H9 (cell line): ENCODE measurements around the gene ZNF737. TPM values are rescaled to one million over a fixed set of nuclear protein-coding genes. Genes with fewer than 3 reads are reported as not detected.

Source experiments
- DNase-seq: peaks from one replicate; pipeline ENCODE4 v3.0.0-alpha.2; 2017
- H2AFZ ChIP-seq: one replicate; pipeline ENCODE4 v1.6.1; 2013; ENCODE audit warnings: mild to moderate bottlenecking, low read length, control low read depth, moderate library complexity
- H2AK5ac ChIP-seq: 2 replicates; pipeline ENCODE4 v1.6.1; 2013; ENCODE audit warnings: low read length, control low read depth, mixed read lengths; ENCODE audit not compliant: insufficient read length
- H2BK120ac ChIP-seq: one replicate; pipeline ENCODE4 v1.6.1; 2013; ENCODE audit warnings: low read depth, mild to moderate bottlenecking, low read length, control low read depth, inconsistent platforms; ENCODE audit not compliant: poor library complexity, severe bottlenecking
- H2BK12ac ChIP-seq: 2 replicates; pipeline ENCODE4 v1.6.1; 2013; ENCODE audit warnings: low read length, control low read depth, mixed read lengths, low read depth; ENCODE audit not compliant: insufficient read length
- H2BK15ac ChIP-seq: 2 replicates; pipeline ENCODE4 v1.6.1; 2013; ENCODE audit warnings: low read depth, low read length, control low read depth
- H2BK20ac ChIP-seq: one replicate; pipeline ENCODE4 v1.6.1; 2013; ENCODE audit warnings: low read depth, mild to moderate bottlenecking, low read length, control low read depth, inconsistent platforms; ENCODE audit not compliant: poor library complexity, severe bottlenecking
- H2BK5ac ChIP-seq: 2 replicates; pipeline ENCODE4 v1.6.1; 2013; ENCODE audit warnings: low read length, control low read depth, mixed read lengths; ENCODE audit not compliant: insufficient read length
- H3K14ac ChIP-seq: 2 replicates; pipeline ENCODE4 v1.6.1; 2013; ENCODE audit warnings: low read length, control low read depth; ENCODE audit not compliant: insufficient read depth
- H3K18ac ChIP-seq: 2 replicates; pipeline ENCODE4 v1.6.1; 2013; ENCODE audit warnings: low read depth, mild to moderate bottlenecking, mixed read lengths, low read length, control low read depth; ENCODE audit not compliant: insufficient read length
- H3K23ac ChIP-seq: 2 replicates; pipeline ENCODE4 v1.6.1; 2013; ENCODE audit warnings: low read length, control low read depth, mixed read lengths, low read depth; ENCODE audit not compliant: insufficient read length
- H3K23me2 ChIP-seq: 2 replicates; pipeline ENCODE4 v1.6.1; 2013; ENCODE audit warnings: low read depth, mild to moderate bottlenecking, mixed read lengths, low read length, control low read depth; ENCODE audit not compliant: insufficient read length, poor library complexity, severe bottlenecking
- H3K27ac ChIP-seq: 2 replicates; pipeline ENCODE4 v1.5.1; 2013; ENCODE audit warnings: low read length, control low read depth, mixed read lengths, low read depth; ENCODE audit not compliant: insufficient read length
- H3K27me3 ChIP-seq: 2 replicates; pipeline ENCODE4 v1.6.1; 2013; ENCODE audit warnings: low read length, control low read depth, inconsistent platforms; ENCODE audit not compliant: insufficient read depth
- H3K4ac ChIP-seq: 2 replicates; pipeline ENCODE4 v1.6.1; 2013; ENCODE audit warnings: low read depth, mild to moderate bottlenecking, control low read depth, inconsistent platforms, low read length, moderate library complexity
- H3K4me1 ChIP-seq: 2 replicates; pipeline ENCODE4 v1.6.1; 2013; ENCODE audit warnings: low read length, control low read depth, inconsistent platforms; ENCODE audit not compliant: insufficient read depth
- H3K4me2 ChIP-seq: 2 replicates; pipeline ENCODE4 v1.6.1; 2013; ENCODE audit warnings: low read length, control low read depth, mixed read lengths; ENCODE audit not compliant: insufficient read length, insufficient read depth
- H3K56ac ChIP-seq: 2 replicates; pipeline ENCODE4 v1.6.1; 2013; ENCODE audit warnings: low read depth, mild to moderate bottlenecking, mixed read lengths, low read length, control low read depth; ENCODE audit not compliant: insufficient read length
- H3K79me1 ChIP-seq: 2 replicates; pipeline ENCODE4 v1.6.1; 2013; ENCODE audit warnings: low read depth, mild to moderate bottlenecking, moderate library complexity, low read length, control low read depth, inconsistent platforms; ENCODE audit not compliant: insufficient read depth, poor library complexity, severe bottlenecking
- H3K79me2 ChIP-seq: 2 replicates; pipeline ENCODE4 v1.6.1; 2013; ENCODE audit warnings: low read length, control low read depth, inconsistent platforms; ENCODE audit not compliant: insufficient read depth
- H3K9ac ChIP-seq: 2 replicates; pipeline ENCODE4 v1.6.1; 2013; ENCODE audit warnings: low read length, control low read depth, mixed read lengths; ENCODE audit not compliant: insufficient read length; ENCODE audit errors: extremely low read depth
- H3K9me3 ChIP-seq: one replicate; pipeline ENCODE4 v1.6.1; 2013; ENCODE audit warnings: low read depth, low read length, inconsistent platforms; ENCODE audit not compliant: control insufficient read depth
- H3T11ph ChIP-seq: one replicate; pipeline ENCODE4 v1.6.1; 2013; ENCODE audit warnings: mild to moderate bottlenecking, low read length, control low read depth, inconsistent platforms
- H4K20me1 ChIP-seq: one replicate; pipeline ENCODE4 v1.6.1; 2013; ENCODE audit not compliant: control insufficient read depth, insufficient read length, insufficient read depth
- H4K5ac ChIP-seq: 2 replicates; pipeline ENCODE4 v1.6.1; 2013; ENCODE audit warnings: low read depth, mild to moderate bottlenecking, mixed read lengths, low read length, control low read depth; ENCODE audit not compliant: insufficient read length
- H4K8ac ChIP-seq: replicated peaks from 2 replicates; pipeline ENCODE4 v1.6.1; 2013; ENCODE audit warnings: low read length, control low read depth, mixed read lengths, low read depth; ENCODE audit not compliant: insufficient read length
- H4K91ac ChIP-seq: 2 replicates; pipeline ENCODE4 v1.6.1; 2013; ENCODE audit warnings: low read depth, mild to moderate bottlenecking, moderate library complexity, mixed read lengths, low read length, control low read depth; ENCODE audit not compliant: insufficient read length
- H3K27ac Mint-ChIP-seq, 3 experiments: 2 replicates in 2 of 3; 3 replicates in 1 of 3; pipeline ENCODE4 v1.8.0; 2020 to 2021; ENCODE audit warnings: mixed read lengths in 3 of 3, mild to moderate bottlenecking in 1 of 3, moderate library complexity in 1 of 3
- H3K27me3 Mint-ChIP-seq: 2 replicates; pipeline ENCODE4 v1.8.0; 2021; ENCODE audit warnings: low read depth, mild to moderate bottlenecking, moderate library complexity, mixed read lengths
- H3K36me3 Mint-ChIP-seq, 3 experiments: 2 replicates in 2 of 3; 3 replicates in 1 of 3; pipeline ENCODE4 v1.8.0; 2020 to 2021; ENCODE audit warnings: low read depth in 3 of 3, mixed read lengths in 3 of 3; ENCODE audit not compliant: insufficient read depth in 1 of 3
- H3K4me1 Mint-ChIP-seq, 2 experiments: 2 replicates each; pipeline ENCODE4 v1.8.0; 2020; ENCODE audit warnings: mixed read lengths in 2 of 2
- H3K4me3 Mint-ChIP-seq, 2 experiments: 2 replicates in 1 of 2; 3 replicates in 1 of 2; pipeline ENCODE4 v1.8.0; 2020 to 2021; ENCODE audit warnings: mild to moderate bottlenecking in 2 of 2, mixed read lengths in 2 of 2, moderate library complexity in 1 of 2
- H3K9me3 Mint-ChIP-seq, 2 experiments: 2 replicates in 1 of 2; 3 replicates in 1 of 2; pipeline ENCODE4 v1.8.0; 2020; ENCODE audit warnings: mild to moderate bottlenecking in 2 of 2, mixed read lengths in 2 of 2, moderate library complexity in 1 of 2
- CTCF ChIP-seq: fragments of 200-600 bp; sonication (generic); conservative IDR thresholded peaks from 3 replicates; pipeline ENCODE4 v1.8.0; 2021; ENCODE audit warnings: antibody characterized with exemption, mild to moderate bottlenecking
- WGBS: extraction: QIAGEN DNeasy Blood & Tissue Kit; methylation state at CpG from one replicate; pipeline ENCODE4 v1.1.7; 2013; ENCODE audit warnings: missing lambda C conversion rate, low lambda C conversion rate, mixed read lengths; ENCODE audit not compliant: insufficient read length; ENCODE audit errors: extremely low coverage; 5-methylcytosine and 5-hydroxymethylcytosine counted together
- total RNA-seq: library from RNA; stranded (reverse); gene quantifications from 2 replicates; pipeline ENCODE4 v1.2.1, GENCODE V29; 2021

ZNF737 gene
- total RNA-seq, 1 experiment from 2014 or later: 14.3 TPM

- Histone ChIP-seq H4K91ac (no peak overlapping the region), H2BK5ac (no peak overlapping the region), H2BK12ac (no peak overlapping the region), H2BK20ac (no peak overlapping the region), H3K79me1 (no peaks in the 10 kb centered on the region), H3K4me1 (no peaks in the 10 kb centered on the region), H3K27me3 (no peaks in the 10 kb centered on the region), H3K18ac (no peak overlapping the region), H2BK120ac (no peak overlapping the region), H4K20me1 (no peaks in the 10 kb centered on the region), H3K4ac (no peak overlapping the region), H2BK15ac (no peak overlapping the region), H3T11ph (no peak overlapping the region), H4K5ac (no peak overlapping the region), H3K23me2 (no peaks in the 10 kb centered on the region), H2AK5ac (no peak overlapping the region), H3K9me3 (no peaks in the 10 kb centered on the region), H3K23ac (no peak overlapping the region), H3K56ac (no peak overlapping the region), H4K8ac (no peak overlapping the region), H3K9ac (no peak overlapping the region), H3K79me2 (no peaks in the 10 kb centered on the region), H3K14ac (no peak overlapping the region), H3K4me2 (no peak overlapping the region), H3K27ac (no peak overlapping the region), H2AFZ (no peak overlapping the region)
- Mint-ChIP-seq H3K4me3 (no peak overlapping the region), H3K36me3 (peaks cover 0 to 4% (median 4%) of the 10 kb centered on the region in 3 experiments; a peak in 2 of 7 replicates), H3K27ac (no peak overlapping the region), H3K27me3 (no peaks in the 10 kb centered on the region), H3K9me3 (peaks cover 51 to 59% of the 10 kb centered on the region in 2 experiments), H3K4me1 (no peaks in the 10 kb centered on the region; a peak in 1 of 4 replicates)
- WGBS: no CpG with 5 or more reads among the region's 5 CpGs
- DNase-seq: no peak
- no peak for TF ChIP-seq CTCF
Observed at GRCh38 chr19:20612711-20613316, 47.2 kb upstream of the ZNF737 start.
